SK-N-SH treated with all-trans-retinoic acid at 6 μM for 48 hours (cell line): ENCODE measurements around the gene ELP4.

Source experiments
- OSR1 ChIP-seq: fragments of 250-450 bp; sonication (Bioruptor Pico); IDR thresholded peaks from 2 replicates; pipeline ENCODE4 v1.8.0; 2022; ENCODE audit warnings: moderate library complexity, mild to moderate bottlenecking, inconsistent platforms
- ZFP3 ChIP-seq: fragments of 250-450 bp; sonication (Bioruptor Pico); IDR thresholded peaks from 2 replicates; pipeline ENCODE4 v1.5.0; 2020; ENCODE audit warnings: mild to moderate bottlenecking, moderate library complexity

GRCh38 chr11:31722754-31723153 lies 213.2 kb downstream of the ELP4 start:
- TF ChIP-seq OSR1 (CRISPR knock-in tag) (no peak), ZFP3 (no peak)
